Measurements from ENCODE around the gene OTUD1.

DNA sequence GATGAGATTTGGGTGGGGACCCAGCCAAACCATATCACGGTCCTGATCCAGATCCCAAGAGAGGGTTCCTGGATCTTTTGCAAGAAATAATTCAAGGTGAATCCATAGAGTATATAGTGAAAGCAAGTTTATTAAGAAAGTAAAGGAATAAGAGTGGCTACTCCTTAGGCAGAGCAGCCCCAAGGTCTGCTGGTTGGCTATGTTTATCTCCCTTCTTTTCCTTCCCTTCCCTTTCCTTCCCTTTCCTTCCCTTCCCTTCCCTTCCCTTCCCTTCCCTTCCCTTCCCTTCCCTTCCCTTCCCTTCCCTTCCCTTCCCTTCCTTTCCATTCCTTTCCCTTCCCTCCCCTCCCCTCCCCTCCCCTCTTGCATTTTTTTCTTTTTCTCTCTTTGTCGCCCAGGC lies 35.2 kb downstream of the OTUD1 start:
- TF ChIP-seq ZNF24 (IDR thresholded peaks at IDR 0.05) (no peak), NFIC (IDR thresholded peaks at IDR 0.05; ENCODE audit: low read depth, low read length) (no peak), EZH2 (IDR thresholded peaks at IDR 0.05; ENCODE audit: borderline replicate concordance, control insufficient read depth, low read depth, low read length) (no peak), SIN3A (IDR thresholded peaks at IDR 0.05; ENCODE audit: low read depth, low read length) (no peak), YY1 (IDR thresholded peaks at IDR 0.05; ENCODE audit: low read depth, low read length) (no peak), SMAD1 (IDR thresholded peaks at IDR 0.05; ENCODE audit: low read depth, partially characterized antibody) (no peak), ESRRA (IDR thresholded peaks at IDR 0.05; ENCODE audit: low read length) (no peak), CEBPB (IDR thresholded peaks at IDR 0.05; ENCODE audit: borderline replicate concordance in 1 of 2, low read depth in 2 of 2, low read length in 2 of 2) (no peak), ELK1 (IDR thresholded peaks at IDR 0.05; ENCODE audit: low read depth, low read length) (no peak)
- TF ChIP-seq, protein P1, sequence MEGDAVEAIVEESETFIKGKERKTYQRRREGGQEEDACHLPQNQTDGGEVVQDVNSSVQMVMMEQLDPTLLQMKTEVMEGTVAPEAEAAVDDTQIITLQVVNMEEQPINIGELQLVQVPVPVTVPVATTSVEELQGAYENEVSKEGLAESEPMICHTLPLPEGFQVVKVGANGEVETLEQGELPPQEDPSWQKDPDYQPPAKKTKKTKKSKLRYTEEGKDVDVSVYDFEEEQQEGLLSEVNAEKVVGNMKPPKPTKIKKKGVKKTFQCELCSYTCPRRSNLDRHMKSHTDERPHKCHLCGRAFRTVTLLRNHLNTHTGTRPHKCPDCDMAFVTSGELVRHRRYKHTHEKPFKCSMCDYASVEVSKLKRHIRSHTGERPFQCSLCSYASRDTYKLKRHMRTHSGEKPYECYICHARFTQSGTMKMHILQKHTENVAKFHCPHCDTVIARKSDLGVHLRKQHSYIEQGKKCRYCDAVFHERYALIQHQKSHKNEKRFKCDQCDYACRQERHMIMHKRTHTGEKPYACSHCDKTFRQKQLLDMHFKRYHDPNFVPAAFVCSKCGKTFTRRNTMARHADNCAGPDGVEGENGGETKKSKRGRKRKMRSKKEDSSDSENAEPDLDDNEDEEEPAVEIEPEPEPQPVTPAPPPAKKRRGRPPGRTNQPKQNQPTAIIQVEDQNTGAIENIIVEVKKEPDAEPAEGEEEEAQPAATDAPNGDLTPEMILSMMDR (IDR thresholded peaks at IDR 0.05 in 2 of 3, conservative IDR thresholded peaks at IDR 0.05 in 1 of 3; ENCODE audit: control insufficient read depth in 2 of 3, extremely low read depth in 1 of 3, insufficient read depth in 1 of 3, low read depth in 3 of 3, low read length in 3 of 3): no peak
- TF ChIP-seq, protein P2, sequence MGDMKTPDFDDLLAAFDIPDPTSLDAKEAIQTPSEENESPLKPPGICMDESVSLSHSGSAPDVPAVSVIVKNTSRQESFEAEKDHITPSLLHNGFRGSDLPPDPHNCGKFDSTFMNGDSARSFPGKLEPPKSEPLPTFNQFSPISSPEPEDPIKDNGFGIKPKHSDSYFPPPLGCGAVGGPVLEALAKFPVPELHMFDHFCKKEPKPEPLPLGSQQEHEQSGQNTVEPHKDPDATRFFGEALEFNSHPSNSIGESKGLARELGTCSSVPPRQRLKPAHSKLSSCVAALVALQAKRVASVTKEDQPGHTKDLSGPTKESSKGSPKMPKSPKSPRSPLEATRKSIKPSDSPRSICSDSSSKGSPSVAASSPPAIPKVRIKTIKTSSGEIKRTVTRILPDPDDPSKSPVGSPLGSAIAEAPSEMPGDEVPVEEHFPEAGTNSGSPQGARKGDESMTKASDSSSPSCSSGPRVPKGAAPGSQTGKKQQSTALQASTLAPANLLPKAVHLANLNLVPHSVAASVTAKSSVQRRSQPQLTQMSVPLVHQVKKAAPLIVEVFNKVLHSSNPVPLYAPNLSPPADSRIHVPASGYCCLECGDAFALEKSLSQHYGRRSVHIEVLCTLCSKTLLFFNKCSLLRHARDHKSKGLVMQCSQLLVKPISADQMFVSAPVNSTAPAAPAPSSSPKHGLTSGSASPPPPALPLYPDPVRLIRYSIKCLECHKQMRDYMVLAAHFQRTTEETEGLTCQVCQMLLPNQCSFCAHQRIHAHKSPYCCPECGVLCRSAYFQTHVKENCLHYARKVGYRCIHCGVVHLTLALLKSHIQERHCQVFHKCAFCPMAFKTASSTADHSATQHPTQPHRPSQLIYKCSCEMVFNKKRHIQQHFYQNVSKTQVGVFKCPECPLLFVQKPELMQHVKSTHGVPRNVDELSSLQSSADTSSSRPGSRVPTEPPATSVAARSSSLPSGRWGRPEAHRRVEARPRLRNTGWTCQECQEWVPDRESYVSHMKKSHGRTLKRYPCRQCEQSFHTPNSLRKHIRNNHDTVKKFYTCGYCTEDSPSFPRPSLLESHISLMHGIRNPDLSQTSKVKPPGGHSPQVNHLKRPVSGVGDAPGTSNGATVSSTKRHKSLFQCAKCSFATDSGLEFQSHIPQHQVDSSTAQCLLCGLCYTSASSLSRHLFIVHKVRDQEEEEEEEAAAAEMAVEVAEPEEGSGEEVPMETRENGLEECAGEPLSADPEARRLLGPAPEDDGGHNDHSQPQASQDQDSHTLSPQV (IDR thresholded peaks at IDR 0.05): no peak

Data from GM12878 (cell line).